WTC11 (cell line): ENCODE data around the gene MRTFA. TPM values are rescaled to one million over a fixed set of nuclear protein-coding genes. Genes with fewer than 3 reads are reported as not detected.
A peak's percentile ranks its signal among the peaks of the same experiment; 100 is the strongest.

Source experiments
- ATF1 ChIP-seq: sonication (generic); formaldehyde crosslinking; IDR thresholded peaks from 2 replicates; pipeline ENCODE4 v1.8.1; 2023; ENCODE audit warnings: mild to moderate bottlenecking, moderate library complexity, missing genetic modification reagents
- CREB1 ChIP-seq: sonication (generic); formaldehyde crosslinking; IDR thresholded peaks from 2 replicates; pipeline ENCODE4 v1.8.0; 2023; ENCODE audit warnings: mild to moderate bottlenecking, missing genetic modification reagents
- EMX1 ChIP-seq: fragments of 250-450 bp; sonication (Bioruptor Pico); IDR thresholded peaks from 2 replicates; pipeline ENCODE4 v1.8.0; 2021; ENCODE audit warnings: mild to moderate bottlenecking
- FOXK1 ChIP-seq: sonication (generic); formaldehyde crosslinking; IDR thresholded peaks from 2 replicates; pipeline ENCODE4 v1.8.0; 2022; ENCODE audit warnings: mild to moderate bottlenecking, moderate library complexity, missing genetic modification reagents
- KAT7 ChIP-seq: sonication (generic); formaldehyde crosslinking; IDR thresholded peaks from 2 replicates; pipeline ENCODE4 v1.8.1; 2023; ENCODE audit warnings: missing genetic modification reagents, mild to moderate bottlenecking, borderline replicate concordance
- NFATC4 ChIP-seq: fragments of 250-450 bp; sonication (Bioruptor Pico); IDR thresholded peaks from 2 replicates; pipeline ENCODE4 v1.9.0; 2021; ENCODE audit warnings: mild to moderate bottlenecking
- NFE2L1 ChIP-seq: sonication (generic); formaldehyde crosslinking; IDR thresholded peaks from 2 replicates; pipeline ENCODE4 v1.8.1; 2023; ENCODE audit warnings: missing genetic modification reagents
- NFYB ChIP-seq: sonication (generic); formaldehyde crosslinking; conservative IDR thresholded peaks from 2 replicates; pipeline ENCODE4 v1.8.0; 2022; ENCODE audit warnings: low read depth, missing genetic modification reagents
- NR1H2 ChIP-seq: sonication (generic); formaldehyde crosslinking; IDR thresholded peaks from 2 replicates; pipeline ENCODE4 v1.9.0; 2021; ENCODE audit warnings: mild to moderate bottlenecking, moderate library complexity, missing genetic modification reagents
- NR2C2 ChIP-seq: sonication (generic); formaldehyde crosslinking; IDR thresholded peaks from 2 replicates; pipeline ENCODE4 v1.8.0; 2022; ENCODE audit warnings: mild to moderate bottlenecking, missing genetic modification reagents
- OVOL2 ChIP-seq: fragments of 250-450 bp; sonication (Bioruptor Pico); IDR thresholded peaks from 2 replicates; pipeline ENCODE4 v1.9.0; 2021; ENCODE audit warnings: mild to moderate bottlenecking, borderline replicate concordance
- RELA ChIP-seq: sonication (generic); formaldehyde crosslinking; IDR thresholded peaks from 2 replicates; pipeline ENCODE4 v1.8.1; 2022; ENCODE audit warnings: missing genetic modification reagents, mild to moderate bottlenecking, borderline replicate concordance
- SP1 ChIP-seq: sonication (generic); formaldehyde crosslinking; conservative IDR thresholded peaks from 2 replicates; pipeline ENCODE4 v1.8.1; 2022; ENCODE audit warnings: missing genetic modification reagents
- TP53 ChIP-seq: sonication (generic); formaldehyde crosslinking; IDR thresholded peaks from 2 replicates; pipeline ENCODE4 v1.8.1; 2023; ENCODE audit warnings: mild to moderate bottlenecking, missing genetic modification reagents
- ZNF138 ChIP-seq: sonication (generic); formaldehyde crosslinking; conservative IDR thresholded peaks from 2 replicates; pipeline ENCODE4 v1.8.1; 2022; ENCODE audit warnings: mild to moderate bottlenecking, moderate library complexity, missing genetic modification reagents
- ZNF219 ChIP-seq: sonication (generic); formaldehyde crosslinking; IDR thresholded peaks from 2 replicates; pipeline ENCODE4 v1.8.0; 2023; ENCODE audit warnings: missing genetic modification reagents, mild to moderate bottlenecking, borderline replicate concordance
- ZNF416 ChIP-seq: fragments of 250-450 bp; sonication (Bioruptor Pico); IDR thresholded peaks from 2 replicates; pipeline ENCODE4 v1.9.0; 2021; ENCODE audit warnings: mild to moderate bottlenecking, inconsistent platforms
- total RNA-seq: library from RNA; stranded (reverse); gene quantifications from 3 replicates; pipeline ENCODE4 v1.2.3, GENCODE V29; 2021
- TF ChIP-seq, protein P1 (sequence below): fragments of 250-450 bp; sonication (Bioruptor Pico); conservative IDR thresholded peaks from 2 replicates; pipeline ENCODE4 v1.9.0; 2021; ENCODE audit warnings: mild to moderate bottlenecking
- TF ChIP-seq, protein P2 (sequence below): fragments of 250-450 bp; sonication (Bioruptor Pico); IDR thresholded peaks from 2 replicates; pipeline ENCODE4 v1.8.0; 2021; ENCODE audit warnings: mild to moderate bottlenecking
- TF ChIP-seq, protein P3 (sequence below): fragments of 250-450 bp; sonication (Bioruptor Pico); IDR thresholded peaks from 2 replicates; pipeline ENCODE4 v1.9.0; 2021; ENCODE audit warnings: mild to moderate bottlenecking
- TF ChIP-seq, protein P4 (sequence below): sonication (generic); formaldehyde crosslinking; IDR thresholded peaks from 2 replicates; pipeline ENCODE4 v1.8.1; 2023; ENCODE audit warnings: mild to moderate bottlenecking, missing genetic modification reagents, borderline replicate concordance
- TF ChIP-seq, protein P5 (sequence below): fragments of 250-450 bp; sonication (Bioruptor Pico); IDR thresholded peaks from 2 replicates; pipeline ENCODE4 v1.9.0; 2021; ENCODE audit warnings: mild to moderate bottlenecking
- TF ChIP-seq, protein P6 (sequence below): sonication (generic); formaldehyde crosslinking; IDR thresholded peaks from 2 replicates; pipeline ENCODE4 v1.8.1; 2023; ENCODE audit warnings: mild to moderate bottlenecking, missing genetic modification reagents, moderate library complexity
- TF ChIP-seq, protein P7 (sequence below): sonication (generic); formaldehyde crosslinking; IDR thresholded peaks from 2 replicates; pipeline ENCODE4 v1.8.1; 2022; ENCODE audit warnings: missing genetic modification reagents, borderline replicate concordance

Gene MRTFA
- total RNA-seq, 1 experiment from 2014 or later: 48.4 TPM

DNA sequence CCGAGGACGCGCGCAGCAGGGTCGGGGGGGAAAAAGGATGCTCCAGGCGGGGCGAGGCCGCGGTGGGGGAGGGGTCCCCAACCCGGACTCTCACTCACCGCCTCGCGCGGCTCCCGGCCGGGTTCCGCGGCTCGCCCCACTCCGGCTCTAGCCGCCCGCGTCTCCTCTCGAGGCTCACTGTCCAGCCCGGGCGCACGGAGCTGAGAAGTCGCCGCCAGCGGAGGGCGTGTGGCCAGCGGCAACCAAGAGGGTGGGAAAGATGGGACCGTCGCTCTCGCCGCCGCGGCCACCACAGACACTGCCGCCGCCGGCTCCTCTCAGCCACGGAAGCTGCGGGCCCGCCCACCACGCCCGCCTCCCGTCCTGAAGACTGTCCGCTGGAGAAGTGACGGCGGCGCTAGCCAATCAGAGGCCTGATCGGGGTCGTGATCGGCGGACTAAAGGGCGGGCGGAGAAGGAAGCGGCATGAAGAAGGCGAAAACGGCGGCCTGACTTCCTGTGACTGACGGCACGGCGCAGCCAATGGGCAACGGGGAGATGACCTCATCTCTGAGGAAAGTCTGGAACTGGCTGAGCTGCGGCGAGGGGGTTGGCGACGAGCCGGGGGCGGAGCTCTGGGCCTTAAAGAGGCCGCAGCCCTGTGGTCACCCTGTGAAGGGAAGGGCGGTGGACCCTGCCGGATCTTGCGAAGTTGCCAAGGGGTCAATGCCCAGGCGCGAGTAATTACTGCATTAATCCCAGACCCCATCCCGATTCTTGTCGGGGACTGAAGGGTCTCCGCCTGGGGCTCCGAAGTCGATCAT is at the start of gene MRTFA (continued):
- TF ChIP-seq, protein P1, sequence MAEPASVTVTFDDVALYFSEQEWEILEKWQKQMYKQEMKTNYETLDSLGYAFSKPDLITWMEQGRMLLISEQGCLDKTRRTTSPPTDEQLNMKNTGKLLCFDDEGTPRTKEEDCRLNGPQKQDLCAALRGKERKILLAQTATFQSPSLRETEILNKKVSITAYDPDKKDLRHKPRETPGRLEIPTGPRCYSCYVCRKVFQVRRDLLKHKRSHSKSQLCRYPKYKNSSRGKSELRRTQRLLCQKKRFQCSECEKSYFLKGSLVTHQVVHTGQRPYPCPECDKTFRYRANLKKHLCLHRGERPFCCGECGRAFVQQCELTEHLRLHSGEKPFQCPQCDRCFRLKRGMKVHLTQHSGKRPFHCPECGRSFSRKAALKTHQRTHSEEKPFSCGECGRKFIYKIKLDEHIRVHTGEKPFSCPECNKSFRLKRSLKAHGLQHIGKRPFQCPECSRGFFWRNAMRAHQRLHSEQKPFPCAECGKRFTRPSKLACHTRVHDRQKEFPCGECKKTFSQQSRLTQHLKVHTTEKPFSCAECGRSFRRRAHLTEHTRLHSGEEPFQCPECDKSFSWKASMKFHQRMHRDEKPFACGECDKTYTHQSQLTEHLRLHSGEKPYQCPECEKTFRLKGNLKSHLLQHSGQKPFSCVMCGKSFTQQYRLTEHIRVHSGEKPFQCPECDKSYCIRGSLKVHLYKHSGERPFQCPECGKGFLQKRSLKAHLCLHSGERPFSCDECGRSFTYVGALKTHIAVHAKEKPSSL (CRISPR knock-in tag): no peak
- TF ChIP-seq ZNF138 (CRISPR knock-in tag) (0 out of 2 replicates have a peak, but pooled peaks have one; percentile 13), EMX1 (CRISPR knock-in tag) (no peak), RELA (no peak; the same call in 1 of the 2 replicates), ATF1 (CRISPR knock-in tag) (peak; percentile 87; the same call in 1 of the 2 replicates), OVOL2 (CRISPR knock-in tag) (no peak), KAT7 (CRISPR knock-in tag) (no peak), ZNF416 (CRISPR knock-in tag) (no peak), TP53 (CRISPR knock-in tag) (no peak), NR1H2 (CRISPR knock-in tag) (no peak), ZNF219 (CRISPR knock-in tag) (no peak), CREB1 (no peak), NFYB (CRISPR knock-in tag) (peak; percentile 94), NFATC4 (no peak), NR2C2 (CRISPR knock-in tag) (no peak), FOXK1 (CRISPR knock-in tag) (peak; percentile 64), SP1 (peak; percentile 98), NFE2L1 (no peak)
- TF ChIP-seq, protein P2, sequence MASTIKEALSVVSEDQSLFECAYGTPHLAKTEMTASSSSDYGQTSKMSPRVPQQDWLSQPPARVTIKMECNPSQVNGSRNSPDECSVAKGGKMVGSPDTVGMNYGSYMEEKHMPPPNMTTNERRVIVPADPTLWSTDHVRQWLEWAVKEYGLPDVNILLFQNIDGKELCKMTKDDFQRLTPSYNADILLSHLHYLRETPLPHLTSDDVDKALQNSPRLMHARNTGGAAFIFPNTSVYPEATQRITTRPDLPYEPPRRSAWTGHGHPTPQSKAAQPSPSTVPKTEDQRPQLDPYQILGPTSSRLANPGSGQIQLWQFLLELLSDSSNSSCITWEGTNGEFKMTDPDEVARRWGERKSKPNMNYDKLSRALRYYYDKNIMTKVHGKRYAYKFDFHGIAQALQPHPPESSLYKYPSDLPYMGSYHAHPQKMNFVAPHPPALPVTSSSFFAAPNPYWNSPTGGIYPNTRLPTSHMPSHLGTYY (CRISPR knock-in tag): no peak
- TF ChIP-seq, protein P3, sequence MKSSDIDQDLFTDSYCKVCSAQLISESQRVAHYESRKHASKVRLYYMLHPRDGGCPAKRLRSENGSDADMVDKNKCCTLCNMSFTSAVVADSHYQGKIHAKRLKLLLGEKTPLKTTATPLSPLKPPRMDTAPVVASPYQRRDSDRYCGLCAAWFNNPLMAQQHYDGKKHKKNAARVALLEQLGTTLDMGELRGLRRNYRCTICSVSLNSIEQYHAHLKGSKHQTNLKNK (CRISPR knock-in tag): no peak
- TF ChIP-seq, protein P4, sequence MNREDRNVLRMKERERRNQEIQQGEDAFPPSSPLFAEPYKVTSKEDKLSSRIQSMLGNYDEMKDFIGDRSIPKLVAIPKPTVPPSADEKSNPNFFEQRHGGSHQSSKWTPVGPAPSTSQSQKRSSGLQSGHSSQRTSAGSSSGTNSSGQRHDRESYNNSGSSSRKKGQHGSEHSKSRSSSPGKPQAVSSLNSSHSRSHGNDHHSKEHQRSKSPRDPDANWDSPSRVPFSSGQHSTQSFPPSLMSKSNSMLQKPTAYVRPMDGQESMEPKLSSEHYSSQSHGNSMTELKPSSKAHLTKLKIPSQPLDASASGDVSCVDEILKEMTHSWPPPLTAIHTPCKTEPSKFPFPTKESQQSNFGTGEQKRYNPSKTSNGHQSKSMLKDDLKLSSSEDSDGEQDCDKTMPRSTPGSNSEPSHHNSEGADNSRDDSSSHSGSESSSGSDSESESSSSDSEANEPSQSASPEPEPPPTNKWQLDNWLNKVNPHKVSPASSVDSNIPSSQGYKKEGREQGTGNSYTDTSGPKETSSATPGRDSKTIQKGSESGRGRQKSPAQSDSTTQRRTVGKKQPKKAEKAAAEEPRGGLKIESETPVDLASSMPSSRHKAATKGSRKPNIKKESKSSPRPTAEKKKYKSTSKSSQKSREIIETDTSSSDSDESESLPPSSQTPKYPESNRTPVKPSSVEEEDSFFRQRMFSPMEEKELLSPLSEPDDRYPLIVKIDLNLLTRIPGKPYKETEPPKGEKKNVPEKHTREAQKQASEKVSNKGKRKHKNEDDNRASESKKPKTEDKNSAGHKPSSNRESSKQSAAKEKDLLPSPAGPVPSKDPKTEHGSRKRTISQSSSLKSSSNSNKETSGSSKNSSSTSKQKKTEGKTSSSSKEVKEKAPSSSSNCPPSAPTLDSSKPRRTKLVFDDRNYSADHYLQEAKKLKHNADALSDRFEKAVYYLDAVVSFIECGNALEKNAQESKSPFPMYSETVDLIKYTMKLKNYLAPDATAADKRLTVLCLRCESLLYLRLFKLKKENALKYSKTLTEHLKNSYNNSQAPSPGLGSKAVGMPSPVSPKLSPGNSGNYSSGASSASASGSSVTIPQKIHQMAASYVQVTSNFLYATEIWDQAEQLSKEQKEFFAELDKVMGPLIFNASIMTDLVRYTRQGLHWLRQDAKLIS (CRISPR knock-in tag): no peak
- TF ChIP-seq, protein P5, sequence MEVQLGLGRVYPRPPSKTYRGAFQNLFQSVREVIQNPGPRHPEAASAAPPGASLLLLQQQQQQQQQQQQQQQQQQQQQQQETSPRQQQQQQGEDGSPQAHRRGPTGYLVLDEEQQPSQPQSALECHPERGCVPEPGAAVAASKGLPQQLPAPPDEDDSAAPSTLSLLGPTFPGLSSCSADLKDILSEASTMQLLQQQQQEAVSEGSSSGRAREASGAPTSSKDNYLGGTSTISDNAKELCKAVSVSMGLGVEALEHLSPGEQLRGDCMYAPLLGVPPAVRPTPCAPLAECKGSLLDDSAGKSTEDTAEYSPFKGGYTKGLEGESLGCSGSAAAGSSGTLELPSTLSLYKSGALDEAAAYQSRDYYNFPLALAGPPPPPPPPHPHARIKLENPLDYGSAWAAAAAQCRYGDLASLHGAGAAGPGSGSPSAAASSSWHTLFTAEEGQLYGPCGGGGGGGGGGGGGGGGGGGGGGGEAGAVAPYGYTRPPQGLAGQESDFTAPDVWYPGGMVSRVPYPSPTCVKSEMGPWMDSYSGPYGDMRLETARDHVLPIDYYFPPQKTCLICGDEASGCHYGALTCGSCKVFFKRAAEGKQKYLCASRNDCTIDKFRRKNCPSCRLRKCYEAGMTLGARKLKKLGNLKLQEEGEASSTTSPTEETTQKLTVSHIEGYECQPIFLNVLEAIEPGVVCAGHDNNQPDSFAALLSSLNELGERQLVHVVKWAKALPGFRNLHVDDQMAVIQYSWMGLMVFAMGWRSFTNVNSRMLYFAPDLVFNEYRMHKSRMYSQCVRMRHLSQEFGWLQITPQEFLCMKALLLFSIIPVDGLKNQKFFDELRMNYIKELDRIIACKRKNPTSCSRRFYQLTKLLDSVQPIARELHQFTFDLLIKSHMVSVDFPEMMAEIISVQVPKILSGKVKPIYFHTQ (CRISPR knock-in tag): no peak
- TF ChIP-seq, protein P6, sequence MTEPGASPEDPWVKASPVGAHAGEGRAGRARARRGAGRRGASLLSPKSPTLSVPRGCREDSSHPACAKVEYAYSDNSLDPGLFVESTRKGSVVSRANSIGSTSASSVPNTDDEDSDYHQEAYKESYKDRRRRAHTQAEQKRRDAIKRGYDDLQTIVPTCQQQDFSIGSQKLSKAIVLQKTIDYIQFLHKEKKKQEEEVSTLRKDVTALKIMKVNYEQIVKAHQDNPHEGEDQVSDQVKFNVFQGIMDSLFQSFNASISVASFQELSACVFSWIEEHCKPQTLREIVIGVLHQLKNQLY (CRISPR knock-in tag): no peak
- TF ChIP-seq, protein P7, sequence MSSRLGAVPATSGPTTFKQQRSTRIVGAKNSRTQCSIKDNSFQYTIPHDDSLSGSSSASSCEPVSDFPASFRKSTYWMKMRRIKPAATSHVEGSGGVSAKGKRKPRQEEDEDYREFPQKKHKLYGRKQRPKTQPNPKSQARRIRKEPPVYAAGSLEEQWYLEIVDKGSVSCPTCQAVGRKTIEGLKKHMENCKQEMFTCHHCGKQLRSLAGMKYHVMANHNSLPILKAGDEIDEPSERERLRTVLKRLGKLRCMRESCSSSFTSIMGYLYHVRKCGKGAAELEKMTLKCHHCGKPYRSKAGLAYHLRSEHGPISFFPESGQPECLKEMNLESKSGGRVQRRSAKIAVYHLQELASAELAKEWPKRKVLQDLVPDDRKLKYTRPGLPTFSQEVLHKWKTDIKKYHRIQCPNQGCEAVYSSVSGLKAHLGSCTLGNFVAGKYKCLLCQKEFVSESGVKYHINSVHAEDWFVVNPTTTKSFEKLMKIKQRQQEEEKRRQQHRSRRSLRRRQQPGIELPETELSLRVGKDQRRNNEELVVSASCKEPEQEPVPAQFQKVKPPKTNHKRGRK (CRISPR knock-in tag): no peak
